OCI-LY7 (cell line): ENCODE data around the gene CHML.

Source experiments
- CTCF ChIP-seq: fragments of 200-600 bp; sonication (generic); conservative IDR thresholded peaks from 2 replicates; pipeline ENCODE4 v1.5.1; 2014; ENCODE audit warnings: mild to moderate bottlenecking, antibody characterized with exemption, low read length, moderate library complexity, mixed read lengths
- EZH2phosphoT487 ChIP-seq: fragments of 200-600 bp; sonication (generic); IDR thresholded peaks from 2 replicates; pipeline ENCODE4 v1.6.1; 2018; ENCODE audit warnings: low read depth, borderline replicate concordance, mild to moderate bottlenecking, mixed run types, antibody characterized with exemption, low read length, moderate library complexity, mixed read lengths

GRCh38 chr1:241608379-241609033 is 31.7 kb downstream of the CHML start:
- TF ChIP-seq CTCF (no peak), EZH2phosphoT487 (no peak)
